ENCODE results near the gene PGLYRP1. TPM values are rescaled to one million over a fixed set of nuclear protein-coding genes. Genes with fewer than 3 reads are reported as not detected.
A peak's percentile ranks its signal among the peaks of the same experiment; 100 is the strongest.

PGLYRP1 gene
- total RNA-seq, 1 donor from 2014 or later: not detected

- H3K27ac ChIP-seq: no peak overlapping the region
Measured at GRCh38 chr19:45971260-45971902, 51.5 kb downstream of the PGLYRP1 start.

GRCh38 chr19:45969676-45970075 lies 53.2 kb downstream of the PGLYRP1 start:
- H3K4me1 ChIP-seq: no peaks in the 10 kb centered on the region
- intact Hi-C loops (cut with DNase I): no loop called here
- no peaks in the 10 kb centered on the region for H3K36me3 ChIP-seq
- no peaks in the 10 kb centered on the region for H3K27me3 ChIP-seq
- DNase-seq (ENCODE audit: extremely low spot score in 2 of 2): no peak
- TF ChIP-seq POLR2AphosphoS5 (IDR thresholded peaks at IDR 0.05; ENCODE audit: insufficient read depth in 1 of 2, low read depth in 1 of 2) (no peak), POLR2A (IDR thresholded peaks at IDR 0.05) (no peak), CTCF (IDR thresholded peaks at IDR 0.05) (no peak)
- H3K9me3 ChIP-seq: no peaks in the 10 kb centered on the region
- no peak overlapping the region for H3K4me3 ChIP-seq
- H3K27ac ChIP-seq: no peak overlapping the region

More at GRCh38 chr19:45971260-45971902, 51.5 kb downstream of the PGLYRP1 start:
- Histone ChIP-seq H3K27me3 (no peaks in the 10 kb centered on the region), H3K9me3 (no peaks in the 10 kb centered on the region), H3K4me3 (peak overlapping the region; percentile 16 to 35), H3K4me1 (no peaks in the 10 kb centered on the region), H3K36me3 (no peaks in the 10 kb centered on the region)
- DNase-seq (ENCODE audit: extremely low spot score in 2 of 2): no peak
- intact Hi-C loops (cut with DNase I): no loop called here
- no peak for TF ChIP-seq POLR2A (IDR thresholded peaks at IDR 0.05)
- no peak for TF ChIP-seq POLR2AphosphoS5 (IDR thresholded peaks at IDR 0.05; ENCODE audit: insufficient read depth in 1 of 2, low read depth in 1 of 2)
- no peak for TF ChIP-seq CTCF (IDR thresholded peaks at IDR 0.05)

MicroRNA genes within 50 kb of the gene (microRNA counts, 767-probe panel; counts per million panel counts)
- 238 to 261 counts per million in 2 donors for microRNA hsa-miR-769-3p
- microRNA hsa-miR-769-5p: 238 to 261 counts per million in 2 donors

Small RNA genes within 50 kb of the gene (microRNA-seq; reads per million reads assigned to microRNA genes)
- 50.7 reads per million, percentile 44 among the genes with 10 or more reads in this experiment for gene MIR769 (ENCODE audit: borderline number of aligned reads, borderline replicate concordance)

Small RNA genes within 50 kb of the gene (small RNA-seq; reads per million reads assigned to genes)
- 42.3 reads per million, percentile 96 among the genes with 10 or more reads in this experiment for gene MIR769

Other genes with a start within 250 kb of the PGLYRP1 start
- gene DMPK, start 240.6 kb downstream of the PGLYRP1 start, total RNA-seq: 29.0 TPM
- 31.2 TPM for gene DMWD, start 230.2 kb downstream of the PGLYRP1 start, total RNA-seq
- not detected for gene RSPH6A, start 207.7 kb downstream of the PGLYRP1 start, total RNA-seq
- gene SYMPK, start 159.9 kb downstream of the PGLYRP1 start, total RNA-seq: 43.2 TPM
- not detected for gene FOXA3, start 158.7 kb downstream of the PGLYRP1 start, total RNA-seq
- gene IRF2BP1, start 136.9 kb downstream of the PGLYRP1 start, total RNA-seq: 32.2 TPM
- 13.8 TPM for gene MYPOP, start 120.4 kb downstream of the PGLYRP1 start, total RNA-seq
- not detected for gene NANOS2, start 108.3 kb downstream of the PGLYRP1 start, total RNA-seq
- 1.5 TPM for gene NOVA2, start 49.2 kb downstream of the PGLYRP1 start, total RNA-seq
- gene CCDC61, start 27.6 kb downstream of the PGLYRP1 start, total RNA-seq: 36.3 TPM
- not detected for gene IGFL4, start 17.9 kb upstream of the PGLYRP1 start, total RNA-seq
- gene IGFL3, start 101.6 kb upstream of the PGLYRP1 start, total RNA-seq: not detected
- gene IGFL2, start 125.2 kb upstream of the PGLYRP1 start, total RNA-seq: not detected
- 7.9 TPM for gene IGFL1, start 206.7 kb upstream of the PGLYRP1 start, total RNA-seq

Data from vagina (tissue), 2 donors.